Astrocyte (in vitro differentiated cells and primary cell): ENCODE data around the gene PEAK3. TPM values are rescaled to one million over a fixed set of nuclear protein-coding genes. Genes with fewer than 3 reads are reported as not detected.

Source experiments
- DNase-seq: peaks from one replicate; pipeline ENCODE4 v3.0.0-alpha.2; 2010; ENCODE audit warnings: low read depth
- FAIRE-seq: peaks from 2 replicates; lab custom pipeline; 2011; peaks lifted over from hg19 to GRCh38; lab: Jason Lieb, UNC
- H2AFZ ChIP-seq: 2 replicates; pipeline ENCODE4 v1.6.0; 2012; ENCODE audit warnings: low read depth, low read length, inconsistent platforms
- H3K27ac ChIP-seq: 2 replicates; pipeline ENCODE4 v1.5.1; 2011; ENCODE audit warnings: low read depth, low read length, inconsistent platforms
- H3K27me3 ChIP-seq: 2 replicates; pipeline ENCODE4 v1.6.0; 2011; ENCODE audit warnings: low read length, inconsistent platforms; ENCODE audit not compliant: insufficient read depth
- H3K36me3 ChIP-seq: 2 replicates; pipeline ENCODE4 v1.5.1; 2011; ENCODE audit warnings: low read length, inconsistent platforms; ENCODE audit not compliant: insufficient read depth
- H3K4me1 ChIP-seq: 2 replicates; pipeline ENCODE4 v1.5.1; 2011; ENCODE audit warnings: low read length, inconsistent platforms; ENCODE audit not compliant: insufficient read depth
- H3K4me2 ChIP-seq: 2 replicates; pipeline ENCODE4 v1.6.0; 2012; ENCODE audit warnings: low read length, inconsistent platforms
- H3K4me3 ChIP-seq: 2 replicates; pipeline ENCODE4 v1.5.1; 2011; ENCODE audit warnings: low read depth, mild to moderate bottlenecking, low read length, inconsistent platforms; ENCODE audit not compliant: insufficient read depth
- H3K79me2 ChIP-seq: 2 replicates; pipeline ENCODE4 v1.6.0; 2012; ENCODE audit warnings: mild to moderate bottlenecking, low read length, inconsistent platforms; ENCODE audit not compliant: insufficient read depth
- H3K9ac ChIP-seq: 2 replicates; pipeline ENCODE4 v1.6.0; 2012; ENCODE audit warnings: mild to moderate bottlenecking, low read length, inconsistent platforms
- H3K9me3 ChIP-seq: 2 replicates; pipeline ENCODE4 v1.5.1; 2012; ENCODE audit warnings: low read depth, mild to moderate bottlenecking, low read length, inconsistent platforms; ENCODE audit not compliant: insufficient read depth
- H4K20me1 ChIP-seq: 2 replicates; pipeline ENCODE4 v1.6.0; 2012; ENCODE audit warnings: low read length, inconsistent platforms; ENCODE audit not compliant: insufficient read depth
- H3K27ac Mint-ChIP-seq: one replicate; pipeline ENCODE4 v1.8.0; 2021; ENCODE audit warnings: mild to moderate bottlenecking, mixed read lengths; ENCODE audit not compliant: unreplicated experiment
- H3K27me3 Mint-ChIP-seq: one replicate; pipeline ENCODE4 v1.8.0; 2021; ENCODE audit warnings: low read depth, mixed read lengths; ENCODE audit not compliant: unreplicated experiment
- H3K36me3 Mint-ChIP-seq: one replicate; pipeline ENCODE4 v1.8.0; 2021; ENCODE audit warnings: low read depth, mixed read lengths; ENCODE audit not compliant: unreplicated experiment
- H3K4me1 Mint-ChIP-seq: one replicate; pipeline ENCODE4 v1.8.0; 2021; ENCODE audit warnings: low read depth, mixed read lengths; ENCODE audit not compliant: unreplicated experiment
- H3K4me3 Mint-ChIP-seq: one replicate; pipeline ENCODE4 v1.8.0; 2021; ENCODE audit warnings: mild to moderate bottlenecking, moderate library complexity, mixed read lengths; ENCODE audit not compliant: unreplicated experiment
- H3K9me3 Mint-ChIP-seq: one replicate; pipeline ENCODE4 v1.8.0; 2021; ENCODE audit warnings: mild to moderate bottlenecking, mixed read lengths; ENCODE audit not compliant: unreplicated experiment
- EZH2 ChIP-seq: IDR thresholded peaks from 2 replicates; pipeline ENCODE4 v1.6.1; 2012; ENCODE audit warnings: mild to moderate bottlenecking, low read length, inconsistent platforms; ENCODE audit not compliant: insufficient read depth
- total RNA-seq: library from RNA; stranded (reverse); gene quantifications from 2 replicates; pipeline ENCODE4 v1.2.1, GENCODE V29; 2021
- TF ChIP-seq, protein P1 (sequence below): IDR thresholded peaks from 2 replicates; pipeline ENCODE4 v1.5.1; 2011; ENCODE audit warnings: low read depth, mild to moderate bottlenecking, inconsistent platforms, low read length, moderate library complexity; ENCODE audit not compliant: insufficient read depth

The PEAK3 gene
- total RNA-seq, 1 donor from 2014 or later: 0.18 TPM

DNA sequence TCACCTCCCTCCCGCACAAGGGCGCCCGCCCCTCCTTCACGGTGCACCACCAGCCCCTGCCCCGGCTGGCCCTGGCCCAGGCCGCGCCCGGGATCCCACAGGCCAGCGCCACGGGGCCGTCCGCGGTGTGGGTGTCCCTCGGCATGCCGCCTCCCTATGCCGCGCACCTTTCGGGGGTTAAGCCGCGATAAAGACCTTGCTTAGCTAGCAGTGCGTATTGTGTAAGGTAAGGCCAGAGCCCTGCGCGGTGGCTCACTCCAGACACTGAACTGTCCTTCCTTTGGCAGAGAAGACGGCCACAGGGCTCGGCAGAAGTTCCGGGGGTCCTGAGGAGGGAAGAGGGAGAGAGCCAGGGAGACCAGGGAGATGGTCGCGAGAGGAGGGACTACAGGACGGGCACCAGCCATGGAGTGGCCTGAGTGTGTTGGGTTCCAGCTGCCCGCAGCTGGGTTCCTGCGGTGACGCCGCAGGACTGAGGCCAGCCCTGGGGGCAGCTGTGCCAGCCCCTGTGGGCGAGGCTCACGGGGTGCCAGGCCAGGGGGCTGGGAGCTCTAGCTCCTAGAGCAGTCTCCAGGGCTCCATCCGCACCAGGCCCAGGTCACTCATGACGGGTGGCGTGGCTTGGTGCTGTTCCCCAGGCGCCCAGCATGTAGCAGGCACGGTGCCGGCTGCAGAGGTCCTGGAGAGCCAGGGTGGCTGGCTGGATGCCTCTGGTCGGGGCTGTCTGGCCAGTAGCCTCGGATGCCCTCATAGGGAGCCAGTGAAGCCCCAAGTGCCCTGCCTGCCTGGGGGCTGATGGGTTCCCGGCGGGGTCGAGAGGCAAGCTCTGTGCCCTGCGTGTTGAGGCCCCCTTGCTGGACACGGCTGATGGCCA lies 53.6 kb downstream of the PEAK3 start:
- H3K27ac Mint-ChIP-seq: no peak overlapping the region
- peaks cover 9% of the 10 kb centered on the region for H3K36me3 ChIP-seq
- H3K4me3 ChIP-seq: no peak overlapping the region

DNA sequence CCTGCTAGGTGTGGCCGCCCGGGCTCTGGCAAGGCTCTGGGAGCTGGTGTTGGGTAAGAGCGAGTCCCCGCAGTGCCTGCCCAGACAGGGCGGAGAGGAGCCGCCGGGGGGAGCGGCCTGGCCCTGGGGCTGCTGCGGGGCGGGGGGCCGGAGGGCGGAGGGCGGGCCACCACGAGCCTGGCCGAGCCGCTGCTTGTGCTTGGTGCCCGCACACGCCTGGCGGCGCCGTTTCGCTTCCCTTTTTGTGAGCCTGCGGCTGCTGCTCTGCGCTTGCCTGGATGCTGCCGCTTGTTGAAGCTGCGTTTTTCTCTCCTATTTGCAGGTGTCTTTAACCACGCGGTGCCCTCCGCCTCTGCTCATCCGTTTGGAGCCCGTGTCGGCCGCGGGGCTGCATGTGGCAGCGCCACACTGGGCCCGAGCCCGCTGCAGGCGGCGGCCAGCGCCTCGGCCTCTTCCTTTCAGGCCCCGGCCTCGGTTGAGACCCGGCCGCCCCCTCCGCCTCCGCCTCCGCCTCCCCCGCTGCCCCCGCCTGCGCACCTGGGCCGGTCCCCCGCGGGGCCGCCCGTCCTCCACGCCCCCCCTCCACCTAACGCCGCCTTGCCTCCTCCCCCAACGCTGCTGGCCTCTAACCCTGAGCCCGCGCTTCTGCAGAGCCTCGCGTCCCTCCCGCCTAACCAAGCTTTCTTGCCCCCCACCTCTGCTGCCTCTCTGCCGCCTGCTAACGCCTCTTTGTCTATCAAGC lies 54.4 kb downstream of the PEAK3 start:
- Mint-ChIP-seq H3K27ac (no peak overlapping the region), H3K27me3 (no peaks in the 10 kb centered on the region), H3K36me3 (peaks cover 7% of the 10 kb centered on the region), H3K9me3 (no peaks in the 10 kb centered on the region), H3K4me1 (no peaks in the 10 kb centered on the region), H3K4me3 (no peak overlapping the region)
- peaks cover 8% of the 10 kb centered on the region for H3K4me1 ChIP-seq
- no peak overlapping the region for H3K9ac ChIP-seq
- H3K9me3 ChIP-seq: no peaks in the 10 kb centered on the region
- TF ChIP-seq EZH2: no peak
- no peaks in the 10 kb centered on the region for H3K27me3 ChIP-seq
- H3K36me3 ChIP-seq: peaks cover 8% of the 10 kb centered on the region
- no peak overlapping the region for H3K4me3 ChIP-seq
- DNase-seq (no peak), FAIRE-seq (no peak)
- H4K20me1 ChIP-seq: peaks cover 31% of the 10 kb centered on the region
- no peak overlapping the region for H3K4me2 ChIP-seq
- H2AFZ ChIP-seq: no peak overlapping the region
- no peak overlapping the region for H3K27ac ChIP-seq
- peaks cover 9% of the 10 kb centered on the region for H3K79me2 ChIP-seq

More for the DNA sequence above, 53.6 kb downstream of the PEAK3 start:
- Mint-ChIP-seq H3K4me3 (peak overlapping the region; percentile 34), H3K36me3 (peaks cover 7% of the 10 kb centered on the region), H3K9me3 (no peaks in the 10 kb centered on the region), H3K27me3 (no peaks in the 10 kb centered on the region), H3K4me1 (peaks cover 2% of the 10 kb centered on the region)
- Histone ChIP-seq H3K9me3 (no peaks in the 10 kb centered on the region), H3K79me2 (peaks cover 18% of the 10 kb centered on the region), H3K27ac (no peak overlapping the region), H2AFZ (no peak overlapping the region), H4K20me1 (peaks cover 39% of the 10 kb centered on the region), H3K4me2 (no peak overlapping the region), H3K9ac (no peak overlapping the region), H3K27me3 (no peaks in the 10 kb centered on the region), H3K4me1 (peaks cover 10% of the 10 kb centered on the region)
- no peak for FAIRE-seq
- no peak for DNase-seq
- no peak for TF ChIP-seq EZH2
- TF ChIP-seq, protein P1, sequence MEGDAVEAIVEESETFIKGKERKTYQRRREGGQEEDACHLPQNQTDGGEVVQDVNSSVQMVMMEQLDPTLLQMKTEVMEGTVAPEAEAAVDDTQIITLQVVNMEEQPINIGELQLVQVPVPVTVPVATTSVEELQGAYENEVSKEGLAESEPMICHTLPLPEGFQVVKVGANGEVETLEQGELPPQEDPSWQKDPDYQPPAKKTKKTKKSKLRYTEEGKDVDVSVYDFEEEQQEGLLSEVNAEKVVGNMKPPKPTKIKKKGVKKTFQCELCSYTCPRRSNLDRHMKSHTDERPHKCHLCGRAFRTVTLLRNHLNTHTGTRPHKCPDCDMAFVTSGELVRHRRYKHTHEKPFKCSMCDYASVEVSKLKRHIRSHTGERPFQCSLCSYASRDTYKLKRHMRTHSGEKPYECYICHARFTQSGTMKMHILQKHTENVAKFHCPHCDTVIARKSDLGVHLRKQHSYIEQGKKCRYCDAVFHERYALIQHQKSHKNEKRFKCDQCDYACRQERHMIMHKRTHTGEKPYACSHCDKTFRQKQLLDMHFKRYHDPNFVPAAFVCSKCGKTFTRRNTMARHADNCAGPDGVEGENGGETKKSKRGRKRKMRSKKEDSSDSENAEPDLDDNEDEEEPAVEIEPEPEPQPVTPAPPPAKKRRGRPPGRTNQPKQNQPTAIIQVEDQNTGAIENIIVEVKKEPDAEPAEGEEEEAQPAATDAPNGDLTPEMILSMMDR: no peak

DNA sequence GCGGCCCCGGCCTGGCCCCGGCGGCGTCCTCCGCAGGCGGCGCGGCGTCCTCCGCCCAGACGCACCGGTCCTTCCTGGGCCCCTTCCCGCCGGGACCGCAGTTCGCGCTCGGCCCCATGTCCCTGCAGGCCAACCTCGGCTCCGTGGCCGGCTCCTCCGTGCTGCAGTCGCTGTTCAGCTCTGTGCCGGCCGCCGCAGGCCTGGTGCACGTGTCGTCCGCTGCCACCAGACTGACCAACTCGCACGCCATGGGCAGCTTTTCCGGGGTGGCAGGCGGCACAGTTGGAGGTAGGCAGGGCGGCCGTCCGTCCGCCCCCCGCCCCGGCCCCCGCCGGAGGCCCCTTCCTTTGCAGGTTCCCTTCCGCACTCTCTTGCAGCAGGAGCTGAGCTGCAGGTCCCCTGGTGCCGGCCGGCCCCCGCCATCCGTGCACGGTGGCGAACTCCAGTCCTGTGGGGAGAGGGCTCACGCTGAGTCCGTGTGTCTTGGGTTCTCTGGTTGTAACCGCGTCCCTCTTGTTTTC lies 55.1 kb downstream of the PEAK3 start:
- no peak for TF ChIP-seq EZH2
- TF ChIP-seq, protein P1: no peak
- no peaks in the 10 kb centered on the region for H3K4me1 Mint-ChIP-seq
- no peak for DNase-seq
- no peaks in the 10 kb centered on the region for H3K27me3 ChIP-seq
- no peak overlapping the region for H3K4me2 ChIP-seq
- H3K9me3 ChIP-seq: no peaks in the 10 kb centered on the region
- H3K36me3 ChIP-seq: peaks cover 6% of the 10 kb centered on the region
- peaks cover 4% of the 10 kb centered on the region for H3K79me2 ChIP-seq
- H3K4me3 ChIP-seq: no peak overlapping the region
- no peak overlapping the region for H3K27ac ChIP-seq
- H3K27ac Mint-ChIP-seq: no peak overlapping the region
- no peak overlapping the region for H3K4me3 Mint-ChIP-seq
- no peaks in the 10 kb centered on the region for H3K27me3 Mint-ChIP-seq
- H3K4me1 ChIP-seq: peaks cover 3% of the 10 kb centered on the region
- peaks cover 24% of the 10 kb centered on the region for H4K20me1 ChIP-seq
- no peak overlapping the region for H3K9ac ChIP-seq
- H3K36me3 Mint-ChIP-seq: peaks cover 8% of the 10 kb centered on the region
- H2AFZ ChIP-seq: no peak overlapping the region
- no peaks in the 10 kb centered on the region for H3K9me3 Mint-ChIP-seq
- FAIRE-seq: no peak
